H9 (cell line): Measurements from ENCODE around the gene SLC7A1. TPM values are rescaled to one million over a fixed set of nuclear protein-coding genes. Genes with fewer than 3 reads are reported as not detected.

Source experiments
- DNase-seq: peaks from one replicate; pipeline ENCODE4 v3.0.0-alpha.2; 2017
- H2AFZ ChIP-seq: one replicate; pipeline ENCODE4 v1.6.1; 2013; ENCODE audit warnings: mild to moderate bottlenecking, low read length, control low read depth, moderate library complexity
- H2AK5ac ChIP-seq: 2 replicates; pipeline ENCODE4 v1.6.1; 2013; ENCODE audit warnings: low read length, control low read depth, mixed read lengths; ENCODE audit not compliant: insufficient read length
- H2BK120ac ChIP-seq: one replicate; pipeline ENCODE4 v1.6.1; 2013; ENCODE audit warnings: low read depth, mild to moderate bottlenecking, low read length, control low read depth, inconsistent platforms; ENCODE audit not compliant: poor library complexity, severe bottlenecking
- H2BK12ac ChIP-seq: 2 replicates; pipeline ENCODE4 v1.6.1; 2013; ENCODE audit warnings: low read length, control low read depth, mixed read lengths, low read depth; ENCODE audit not compliant: insufficient read length
- H2BK15ac ChIP-seq: 2 replicates; pipeline ENCODE4 v1.6.1; 2013; ENCODE audit warnings: low read depth, low read length, control low read depth
- H2BK20ac ChIP-seq: one replicate; pipeline ENCODE4 v1.6.1; 2013; ENCODE audit warnings: low read depth, mild to moderate bottlenecking, low read length, control low read depth, inconsistent platforms; ENCODE audit not compliant: poor library complexity, severe bottlenecking
- H2BK5ac ChIP-seq: 2 replicates; pipeline ENCODE4 v1.6.1; 2013; ENCODE audit warnings: low read length, control low read depth, mixed read lengths; ENCODE audit not compliant: insufficient read length
- H3K14ac ChIP-seq: 2 replicates; pipeline ENCODE4 v1.6.1; 2013; ENCODE audit warnings: low read length, control low read depth; ENCODE audit not compliant: insufficient read depth
- H3K18ac ChIP-seq: 2 replicates; pipeline ENCODE4 v1.6.1; 2013; ENCODE audit warnings: low read depth, mild to moderate bottlenecking, mixed read lengths, low read length, control low read depth; ENCODE audit not compliant: insufficient read length
- H3K23ac ChIP-seq: 2 replicates; pipeline ENCODE4 v1.6.1; 2013; ENCODE audit warnings: low read length, control low read depth, mixed read lengths, low read depth; ENCODE audit not compliant: insufficient read length
- H3K23me2 ChIP-seq: 2 replicates; pipeline ENCODE4 v1.6.1; 2013; ENCODE audit warnings: low read depth, mild to moderate bottlenecking, mixed read lengths, low read length, control low read depth; ENCODE audit not compliant: insufficient read length, poor library complexity, severe bottlenecking
- H3K27ac ChIP-seq: 2 replicates; pipeline ENCODE4 v1.5.1; 2013; ENCODE audit warnings: low read length, control low read depth, mixed read lengths, low read depth; ENCODE audit not compliant: insufficient read length
- H3K27me3 ChIP-seq: 2 replicates; pipeline ENCODE4 v1.6.1; 2013; ENCODE audit warnings: low read length, control low read depth, inconsistent platforms; ENCODE audit not compliant: insufficient read depth
- H3K4ac ChIP-seq: 2 replicates; pipeline ENCODE4 v1.6.1; 2013; ENCODE audit warnings: low read depth, mild to moderate bottlenecking, control low read depth, inconsistent platforms, low read length, moderate library complexity
- H3K4me1 ChIP-seq: 2 replicates; pipeline ENCODE4 v1.6.1; 2013; ENCODE audit warnings: low read length, control low read depth, inconsistent platforms; ENCODE audit not compliant: insufficient read depth
- H3K4me2 ChIP-seq: 2 replicates; pipeline ENCODE4 v1.6.1; 2013; ENCODE audit warnings: low read length, control low read depth, mixed read lengths; ENCODE audit not compliant: insufficient read length, insufficient read depth
- H3K56ac ChIP-seq: 2 replicates; pipeline ENCODE4 v1.6.1; 2013; ENCODE audit warnings: low read depth, mild to moderate bottlenecking, mixed read lengths, low read length, control low read depth; ENCODE audit not compliant: insufficient read length
- H3K79me1 ChIP-seq: 2 replicates; pipeline ENCODE4 v1.6.1; 2013; ENCODE audit warnings: low read depth, mild to moderate bottlenecking, moderate library complexity, low read length, control low read depth, inconsistent platforms; ENCODE audit not compliant: insufficient read depth, poor library complexity, severe bottlenecking
- H3K79me2 ChIP-seq: 2 replicates; pipeline ENCODE4 v1.6.1; 2013; ENCODE audit warnings: low read length, control low read depth, inconsistent platforms; ENCODE audit not compliant: insufficient read depth
- H3K9ac ChIP-seq: 2 replicates; pipeline ENCODE4 v1.6.1; 2013; ENCODE audit warnings: low read length, control low read depth, mixed read lengths; ENCODE audit not compliant: insufficient read length; ENCODE audit errors: extremely low read depth
- H3K9me3 ChIP-seq: one replicate; pipeline ENCODE4 v1.6.1; 2013; ENCODE audit warnings: low read depth, low read length, inconsistent platforms; ENCODE audit not compliant: control insufficient read depth
- H3T11ph ChIP-seq: one replicate; pipeline ENCODE4 v1.6.1; 2013; ENCODE audit warnings: mild to moderate bottlenecking, low read length, control low read depth, inconsistent platforms
- H4K20me1 ChIP-seq: one replicate; pipeline ENCODE4 v1.6.1; 2013; ENCODE audit not compliant: control insufficient read depth, insufficient read length, insufficient read depth
- H4K5ac ChIP-seq: 2 replicates; pipeline ENCODE4 v1.6.1; 2013; ENCODE audit warnings: low read depth, mild to moderate bottlenecking, mixed read lengths, low read length, control low read depth; ENCODE audit not compliant: insufficient read length
- H4K8ac ChIP-seq: replicated peaks from 2 replicates; pipeline ENCODE4 v1.6.1; 2013; ENCODE audit warnings: low read length, control low read depth, mixed read lengths, low read depth; ENCODE audit not compliant: insufficient read length
- H4K91ac ChIP-seq: 2 replicates; pipeline ENCODE4 v1.6.1; 2013; ENCODE audit warnings: low read depth, mild to moderate bottlenecking, moderate library complexity, mixed read lengths, low read length, control low read depth; ENCODE audit not compliant: insufficient read length
- H3K27ac Mint-ChIP-seq, 3 experiments: 2 replicates in 2 of 3; 3 replicates in 1 of 3; pipeline ENCODE4 v1.8.0; 2020 to 2021; ENCODE audit warnings: mixed read lengths in 3 of 3, mild to moderate bottlenecking in 1 of 3, moderate library complexity in 1 of 3
- H3K27me3 Mint-ChIP-seq: 2 replicates; pipeline ENCODE4 v1.8.0; 2021; ENCODE audit warnings: low read depth, mild to moderate bottlenecking, moderate library complexity, mixed read lengths
- H3K36me3 Mint-ChIP-seq, 3 experiments: 2 replicates in 2 of 3; 3 replicates in 1 of 3; pipeline ENCODE4 v1.8.0; 2020 to 2021; ENCODE audit warnings: low read depth in 3 of 3, mixed read lengths in 3 of 3; ENCODE audit not compliant: insufficient read depth in 1 of 3
- H3K4me1 Mint-ChIP-seq, 2 experiments: 2 replicates each; pipeline ENCODE4 v1.8.0; 2020; ENCODE audit warnings: mixed read lengths in 2 of 2
- H3K4me3 Mint-ChIP-seq, 2 experiments: 2 replicates in 1 of 2; 3 replicates in 1 of 2; pipeline ENCODE4 v1.8.0; 2020 to 2021; ENCODE audit warnings: mild to moderate bottlenecking in 2 of 2, mixed read lengths in 2 of 2, moderate library complexity in 1 of 2
- H3K9me3 Mint-ChIP-seq, 2 experiments: 2 replicates in 1 of 2; 3 replicates in 1 of 2; pipeline ENCODE4 v1.8.0; 2020; ENCODE audit warnings: mild to moderate bottlenecking in 2 of 2, mixed read lengths in 2 of 2, moderate library complexity in 1 of 2
- WGBS: extraction: QIAGEN DNeasy Blood & Tissue Kit; methylation state at CpG from one replicate; pipeline ENCODE4 v1.1.7; 2013; ENCODE audit warnings: missing lambda C conversion rate, low lambda C conversion rate, mixed read lengths; ENCODE audit not compliant: insufficient read length; ENCODE audit errors: extremely low coverage; 5-methylcytosine and 5-hydroxymethylcytosine counted together
- total RNA-seq: library from RNA; stranded (reverse); gene quantifications from 2 replicates; pipeline ENCODE4 v1.2.1, GENCODE V29; 2021
- TF ChIP-seq, protein P1 (sequence below): fragments of 200-600 bp; sonication (generic); conservative IDR thresholded peaks from 3 replicates; pipeline ENCODE4 v1.8.0; 2021; ENCODE audit warnings: antibody characterized with exemption, mild to moderate bottlenecking

SLC7A1 gene
- total RNA-seq, 1 experiment from 2014 or later, result 109 TPM

GRCh38 chr13:29536853-29537252, 58.6 kb downstream of the SLC7A1 start:
- H3K4me3 Mint-ChIP-seq, result no peak overlapping the region

More at GRCh38 chr13:29536853-29537252, 58.6 kb downstream of the SLC7A1 start:
- peaks cover 10% of the 10 kb centered on the region for H3K4me1 ChIP-seq
- TF ChIP-seq, protein P1, sequence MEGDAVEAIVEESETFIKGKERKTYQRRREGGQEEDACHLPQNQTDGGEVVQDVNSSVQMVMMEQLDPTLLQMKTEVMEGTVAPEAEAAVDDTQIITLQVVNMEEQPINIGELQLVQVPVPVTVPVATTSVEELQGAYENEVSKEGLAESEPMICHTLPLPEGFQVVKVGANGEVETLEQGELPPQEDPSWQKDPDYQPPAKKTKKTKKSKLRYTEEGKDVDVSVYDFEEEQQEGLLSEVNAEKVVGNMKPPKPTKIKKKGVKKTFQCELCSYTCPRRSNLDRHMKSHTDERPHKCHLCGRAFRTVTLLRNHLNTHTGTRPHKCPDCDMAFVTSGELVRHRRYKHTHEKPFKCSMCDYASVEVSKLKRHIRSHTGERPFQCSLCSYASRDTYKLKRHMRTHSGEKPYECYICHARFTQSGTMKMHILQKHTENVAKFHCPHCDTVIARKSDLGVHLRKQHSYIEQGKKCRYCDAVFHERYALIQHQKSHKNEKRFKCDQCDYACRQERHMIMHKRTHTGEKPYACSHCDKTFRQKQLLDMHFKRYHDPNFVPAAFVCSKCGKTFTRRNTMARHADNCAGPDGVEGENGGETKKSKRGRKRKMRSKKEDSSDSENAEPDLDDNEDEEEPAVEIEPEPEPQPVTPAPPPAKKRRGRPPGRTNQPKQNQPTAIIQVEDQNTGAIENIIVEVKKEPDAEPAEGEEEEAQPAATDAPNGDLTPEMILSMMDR, result no peak
- H2AFZ ChIP-seq, result no peak overlapping the region
- H4K20me1 ChIP-seq, result no peaks in the 10 kb centered on the region
- no peak overlapping the region for H3K9ac ChIP-seq
- Mint-ChIP-seq H3K9me3 (no peaks in the 10 kb centered on the region), H3K4me1 (peaks cover 28 to 29% of the 10 kb centered on the region in 2 experiments), H3K27me3 (no peaks in the 10 kb centered on the region), H3K27ac (peak overlapping the region in 1 of 3 experiments; percentile 23; a peak in 1 of 7 replicates), H3K36me3 (peaks cover 27 to 52% (median 41%) of the 10 kb centered on the region in 3 experiments)
- no peak overlapping the region for H3T11ph ChIP-seq
- no peak overlapping the region for H3K4me2 ChIP-seq
- no peak for DNase-seq
- H3K14ac ChIP-seq, result no peak overlapping the region
- H3K18ac ChIP-seq, result no peak overlapping the region
- H3K4ac ChIP-seq, result no peak overlapping the region
- H3K27me3 ChIP-seq, result no peaks in the 10 kb centered on the region
- H2BK12ac ChIP-seq, result no peak overlapping the region
- no peak overlapping the region for H2BK120ac ChIP-seq
- H2BK15ac ChIP-seq, result no peak overlapping the region
- H3K23me2 ChIP-seq, result no peaks in the 10 kb centered on the region
- WGBS, result no CpG with 5 or more reads among the region's 7 CpGs
- peaks cover 2% of the 10 kb centered on the region; the same call in 1 of the 2 replicates for H3K79me2 ChIP-seq
- no peaks in the 10 kb centered on the region for H3K9me3 ChIP-seq
- no peak overlapping the region for H2BK20ac ChIP-seq
- H4K91ac ChIP-seq, result no peak overlapping the region
- H2AK5ac ChIP-seq, result no peak overlapping the region
- H3K23ac ChIP-seq, result no peak overlapping the region
- no peak overlapping the region for H4K8ac ChIP-seq
- no peak overlapping the region for H3K27ac ChIP-seq
- H3K79me1 ChIP-seq, result peaks cover 3% of the 10 kb centered on the region
- no peak overlapping the region for H3K56ac ChIP-seq
- H2BK5ac ChIP-seq, result no peak overlapping the region
- H4K5ac ChIP-seq, result no peak overlapping the region
